Measurements from ENCODE around the gene LY6G6F. TPM values are rescaled to one million over a fixed set of nuclear protein-coding genes. Genes with fewer than 3 reads are reported as not detected.

Gene LY6G6F
- not detected in 2 replicates for total RNA-seq
- not detected in 2 replicates for polyA plus RNA-seq
- not detected in 2 replicates for polyA plus RNA-seq (2011; cell fraction: cytosol; rRNA removed)
- polyA plus RNA-seq (2011; cell fraction: nucleus; rRNA removed), result not detected in 2 replicates
- polyA plus RNA-seq (2012), result not detected in 2 replicates
- polyA minus RNA-seq, result not detected in 2 replicates
- not detected for polyA minus RNA-seq (2011; cell fraction: cytosol; rRNA and poly(A)+ RNA removed)
- polyA minus RNA-seq (2011; cell fraction: nucleus; rRNA and poly(A)+ RNA removed), result not detected in 2 replicates
- Bru-seq, nascent RNA, result not detected
- not detected for BruChase-seq, experiment 1, labeled RNA remaining after a 6-hour chase
- not detected for BruChase-seq, experiment 2, labeled RNA remaining after a 2-hour chase
- long read RNA-seq, result 0 reads

DNA sequence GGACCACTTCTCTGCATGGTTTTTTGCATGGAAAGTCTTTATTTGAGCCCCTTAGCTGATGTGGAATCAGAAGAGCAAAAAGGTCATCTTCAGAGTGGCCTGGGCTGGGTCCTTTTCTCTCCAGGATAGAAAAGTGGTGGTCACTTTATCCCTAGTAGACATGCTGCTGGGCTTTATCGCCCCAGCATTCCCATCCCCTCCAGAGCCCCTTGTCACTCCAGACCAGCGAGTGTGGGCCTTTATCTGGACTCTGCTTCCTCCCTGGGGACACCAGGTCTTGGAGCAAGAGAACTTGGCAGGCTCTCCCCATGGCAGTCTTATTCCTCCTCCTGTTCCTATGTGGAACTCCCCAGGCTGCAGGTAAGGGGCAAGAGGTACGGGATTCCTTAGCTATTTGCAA is at the start of gene LY6G6F:
Gene LY6G6F (plus strand): TSS at position 268 of the 400 bp plus-strand sequence. CDS start 41 bp downstream, at position 309.
- H3K9ac ChIP-seq (replicated peaks; ENCODE audit: extremely low read depth, insufficient read depth, low read length), result no peak within 1 kb of the TSS
- dilution Hi-C loops (cut with MboI; ENCODE audit: extremely low pct_ligation_motif_present, low sequenced_read_pairs), result no loop called here
- no peak for TF ChIP-seq FOS (IDR thresholded peaks at IDR 0.05; ENCODE audit: borderline replicate concordance, insufficient read depth, low read length)
- no peak for TF ChIP-seq EZH2 (IDR thresholded peaks at IDR 0.05; ENCODE audit: borderline replicate concordance, low read depth, low read length, severe bottlenecking)
- TF ChIP-seq MYC (IDR thresholded peaks at IDR 0.05; ENCODE audit: low read depth, low read length), result no peak
- no peak for TF ChIP-seq GATA2 (IDR thresholded peaks at IDR 0.05; ENCODE audit: insufficient read depth, insufficient read length, low read depth, low read length)
- no peak for TF ChIP-seq CTCF (IDR thresholded peaks at IDR 0.05; ENCODE audit: extremely low read depth in 1 of 2, insufficient read depth in 1 of 2, low read depth in 1 of 2, low read length in 2 of 2)
- no peak for TF ChIP-seq POLR2AphosphoS5 (IDR thresholded peaks at IDR 0.05; ENCODE audit: insufficient read depth, low read depth, low read length)
- no peak for TF ChIP-seq POLR2A (IDR thresholded peaks at IDR 0.05; ENCODE audit: low read depth, low read length)
- TF ChIP-seq JUN (IDR thresholded peaks at IDR 0.05; ENCODE audit: borderline replicate concordance, insufficient read depth, insufficient read length, low read depth), result no peak
- no peak for TF ChIP-seq MAX (IDR thresholded peaks at IDR 0.05; ENCODE audit: insufficient read depth, insufficient read length)
- no peak within 1 kb of the TSS for H3K27ac ChIP-seq (ENCODE audit: insufficient read depth, low read depth, low read length)
- H4K20me1 ChIP-seq (replicated peaks; ENCODE audit: control insufficient read depth, extremely low read depth, insufficient read depth, low read length), result no peaks in the 10 kb centered on the region
- H3K9me1 ChIP-seq (replicated peaks; ENCODE audit: control insufficient read depth, extremely low read depth, insufficient read depth, low read length), result no peaks in the 10 kb centered on the region
- H3K4me3 ChIP-seq (replicated peaks in 1 of 3; ENCODE audit: insufficient read depth in 1 of 3, low read depth in 1 of 3, low read length in 3 of 3), result no peak within 1 kb of the TSS
- peaks cover 15% of the 10 kb centered on the region for H3K4me1 ChIP-seq (ENCODE audit: control insufficient read depth, extremely low read depth, insufficient read depth, low read length)
- POLR2A ChIA-PET, result interaction anchor here (0.6 kb wide), 1 partner anchor 24 kb away, joined by 9 read pairs; no protein-coding TSS in a partner anchor
- no peaks in the 10 kb centered on the region for H3K9me3 ChIP-seq (replicated peaks; ENCODE audit: control insufficient read depth, insufficient read depth, low read length)
- no peak within 1 kb of the TSS for H2AFZ ChIP-seq (ENCODE audit: low read depth, low read length)
- no peak for DNase-seq (ENCODE audit: low read depth, low spot score)
- FAIRE-seq, result no peak
- peaks cover 11% of the 10 kb centered on the region for H3K79me2 ChIP-seq (ENCODE audit: control insufficient read depth, insufficient read depth, low read length)
- BruUV-seq (replicated peaks), result no TSS peak
- H3K27me3 ChIP-seq (ENCODE audit: control insufficient read depth in 2 of 2, insufficient read depth in 2 of 2, low read length in 2 of 2), result no peaks in the 10 kb centered on the region
- CTCF ChIA-PET, result no interaction called here
- H3K4me2 ChIP-seq (ENCODE audit: insufficient read depth, low read length), result no peak within 1 kb of the TSS
- intact Hi-C loops (cut with micrococcal nuclease), result no loop called here
- no peaks in the 10 kb centered on the region for H3K36me3 ChIP-seq (ENCODE audit: control insufficient read depth in 2 of 2, extremely low read depth in 1 of 2, insufficient read depth in 2 of 2, low read length in 2 of 2)

Data from endothelial cell of umbilical vein (primary cell).